GM23248 (cell line): Measurements from ENCODE around the gene ADAMTSL1. TPM values are rescaled to one million over a fixed set of nuclear protein-coding genes. Genes with fewer than 3 reads are reported as not detected.

Source experiments
- DNase-seq: peaks from one replicate; pipeline ENCODE4 v3.0.0-alpha.2; 2015
- H2AFZ ChIP-seq: fragments of 200-600 bp; sonication (generic); 2 replicates; pipeline ENCODE4 v1.6.1; 2016; ENCODE audit warnings: antibody characterized with exemption
- H3F3A ChIP-seq: fragments of 200-600 bp; sonication (generic); 2 replicates; pipeline ENCODE4 v1.6.1; 2016; ENCODE audit warnings: mild to moderate bottlenecking, antibody characterized with exemption, mixed run types; ENCODE audit not compliant: insufficient read depth
- H3K27ac ChIP-seq: fragments of 200-600 bp; sonication (generic); 2 replicates; pipeline ENCODE4 v1.5.1; 2016; ENCODE audit warnings: mild to moderate bottlenecking
- H3K27me3 ChIP-seq: fragments of 200-600 bp; sonication (generic); replicated peaks from 2 replicates; pipeline ENCODE4 v1.6.1; 2016; ENCODE audit warnings: mild to moderate bottlenecking; ENCODE audit not compliant: insufficient read depth
- H3K36me3 ChIP-seq: fragments of 200-600 bp; sonication (generic); 2 replicates; pipeline ENCODE4 v1.6.1; 2016; ENCODE audit warnings: low read depth, mild to moderate bottlenecking
- H3K4me1 ChIP-seq: fragments of 200-600 bp; sonication (generic); 2 replicates; pipeline ENCODE4 v1.6.1; 2016; ENCODE audit warnings: mild to moderate bottlenecking; ENCODE audit not compliant: insufficient read depth
- H3K4me2 ChIP-seq: fragments of 200-600 bp; sonication (generic); one replicate; pipeline ENCODE4 v1.6.1; 2016; ENCODE audit warnings: mild to moderate bottlenecking; ENCODE audit not compliant: unreplicated experiment
- H3K4me3 ChIP-seq: fragments of 200-600 bp; sonication (generic); 2 replicates; pipeline ENCODE4 v1.5.1; 2016; ENCODE audit warnings: mild to moderate bottlenecking
- H3K79me2 ChIP-seq: fragments of 200-600 bp; sonication (generic); 2 replicates; pipeline ENCODE4 v1.6.1; 2016; ENCODE audit warnings: mild to moderate bottlenecking; ENCODE audit not compliant: insufficient read depth
- H3K9ac ChIP-seq: fragments of 200-600 bp; sonication (generic); 2 replicates; pipeline ENCODE4 v1.6.1; 2016; ENCODE audit warnings: mild to moderate bottlenecking
- H3K9me2 ChIP-seq: fragments of 200-600 bp; sonication (generic); 2 replicates; pipeline ENCODE4 v1.6.1; 2016; ENCODE audit warnings: mixed run types, mild to moderate bottlenecking, moderate library complexity; ENCODE audit not compliant: insufficient read depth
- H3K9me3 ChIP-seq: fragments of 200-600 bp; sonication (generic); one replicate; pipeline ENCODE4 v1.6.1; 2017; ENCODE audit warnings: low read depth
- H4K20me1 ChIP-seq: fragments of 200-600 bp; sonication (generic); 2 replicates; pipeline ENCODE4 v1.6.0; 2016; ENCODE audit not compliant: insufficient read depth
- EZH2 ChIP-seq: fragments of 200-600 bp; sonication (generic); IDR thresholded peaks from 2 replicates; pipeline ENCODE4 v1.6.1; 2018; ENCODE audit warnings: antibody characterized with exemption, mild to moderate bottlenecking; ENCODE audit not compliant: insufficient read depth, poor library complexity, severe bottlenecking
- EZH2phosphoT487 ChIP-seq: fragments of 200-600 bp; sonication (generic); IDR thresholded peaks from 2 replicates; pipeline ENCODE4 v1.6.1; 2018; ENCODE audit warnings: antibody characterized with exemption, moderate library complexity, mild to moderate bottlenecking, low read depth; ENCODE audit not compliant: insufficient read depth
- WGBS, 2 experiments: methylation state at CpG; one replicate each; pipeline ENCODE4 v1.1.6; 2015 to 2017; ENCODE audit warnings: low lambda C conversion rate in 2 of 2, low coverage in 1 of 2; ENCODE audit errors: missing lambda C conversion rate in 2 of 2; 5-methylcytosine and 5-hydroxymethylcytosine counted together
- in situ Hi-C: fragments of 300-500 bp; cut with MboI; formaldehyde crosslinking; loops from 2 replicates; pipeline ENCODE4 v1.15.0; 2020
- polyA plus RNA-seq: library from polyadenylated mRNA; unstranded; fragments of >200 nt; fragmentation: Nextera tagmentation; extraction: Ambion mirVana; gene quantifications from 2 replicates; pipeline ENCODE4 v1.2.1, GENCODE V29; 2016
- total RNA-seq: library from RNA; depleted of rRNA; stranded (reverse); fragments of >200 nt; shearing (Covaris generic); gene quantifications from 2 replicates; pipeline ENCODE4 v1.2.3, GENCODE V29; 2014

Gene ADAMTSL1
- total and polyA plus RNA-seq, 2 experiments from 2014 or later = 77.0 to 273 TPM

DNA sequence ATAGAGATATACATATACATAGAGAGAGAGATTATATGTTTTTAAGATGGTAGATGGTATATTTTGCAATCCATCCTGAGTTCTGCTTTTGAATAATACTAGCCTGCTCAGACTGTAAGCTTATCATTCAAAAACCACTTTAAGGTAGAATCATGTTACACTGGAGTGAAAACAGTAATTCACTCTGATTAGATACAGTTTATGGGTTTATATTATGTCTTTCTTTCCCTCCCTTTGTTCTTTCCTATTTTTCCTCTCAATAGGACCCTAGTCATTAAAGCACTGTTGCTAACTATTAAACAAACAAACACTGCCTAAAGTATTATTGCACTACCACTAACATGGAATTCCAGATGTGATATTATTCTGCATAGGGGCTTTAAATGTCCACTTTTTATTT is 202.0 kb downstream of the ADAMTSL1 start:
- no peak for DNase-seq
- Histone ChIP-seq H3K4me1 (peaks cover 16% of the 10 kb centered on the region), H4K20me1 (no peaks in the 10 kb centered on the region), H3F3A (peaks cover 50% of the 10 kb centered on the region), H3K9ac (no peak overlapping the region), H3K9me2 (no peaks in the 10 kb centered on the region), H3K27ac (no peak overlapping the region), H3K27me3 (no peaks in the 10 kb centered on the region), H3K9me3 (no peaks in the 10 kb centered on the region), H3K36me3 (peaks cover 59% of the 10 kb centered on the region), H3K4me2 (no peak overlapping the region), H3K79me2 (peaks cover 13% of the 10 kb centered on the region; the same call in 1 of the 2 replicates), H3K4me3 (no peak overlapping the region), H2AFZ (no peak overlapping the region)
- in situ Hi-C loops = loop anchor here (10.0 kb wide), 1 partner anchor 349 kb away; no protein-coding TSS in a partner anchor
- no peak for TF ChIP-seq EZH2phosphoT487

DNA sequence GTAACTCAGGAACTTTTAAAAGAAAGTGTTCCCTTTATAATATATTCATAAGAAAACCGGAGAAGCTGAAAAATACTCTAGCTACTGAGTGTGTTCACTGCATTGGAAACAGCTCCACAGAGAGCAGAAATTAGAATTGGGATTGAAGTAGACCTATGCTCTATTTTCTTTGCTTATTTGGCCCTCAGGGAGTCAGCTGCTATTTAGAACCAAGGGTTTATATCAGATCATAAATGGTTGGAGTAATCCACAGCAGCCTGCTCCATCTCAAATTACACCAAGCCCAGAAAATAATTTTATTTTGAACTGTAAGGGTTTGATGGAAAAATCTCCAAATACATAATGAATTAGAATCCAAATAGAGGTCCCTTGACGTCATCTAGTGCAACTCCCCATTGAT is 202.6 kb downstream of the ADAMTSL1 start:
- Histone ChIP-seq H3K4me1 (peaks cover 16% of the 10 kb centered on the region), H3K27ac (no peak overlapping the region), H3K79me2 (0 out of 2 replicates have a peak, but pooled peaks cover 9% of the 10 kb centered on the region), H3K4me3 (no peak overlapping the region), H3F3A (peaks cover 46% of the 10 kb centered on the region), H4K20me1 (no peaks in the 10 kb centered on the region), H3K9me2 (no peaks in the 10 kb centered on the region), H3K9ac (no peak overlapping the region), H3K36me3 (peaks cover 63% of the 10 kb centered on the region), H3K4me2 (no peak overlapping the region), H2AFZ (no peak overlapping the region), H3K9me3 (no peaks in the 10 kb centered on the region), H3K27me3 (no peaks in the 10 kb centered on the region)
- in situ Hi-C loops = loop anchor here (10.0 kb wide), 1 partner anchor 348 kb away; no protein-coding TSS in a partner anchor
- 64 to 71% methylated on average over 2 of the region's 2 CpGs for WGBS, 2 experiments
- no peak for DNase-seq
- no peak for TF ChIP-seq EZH2
- no peak for TF ChIP-seq EZH2phosphoT487

DNA sequence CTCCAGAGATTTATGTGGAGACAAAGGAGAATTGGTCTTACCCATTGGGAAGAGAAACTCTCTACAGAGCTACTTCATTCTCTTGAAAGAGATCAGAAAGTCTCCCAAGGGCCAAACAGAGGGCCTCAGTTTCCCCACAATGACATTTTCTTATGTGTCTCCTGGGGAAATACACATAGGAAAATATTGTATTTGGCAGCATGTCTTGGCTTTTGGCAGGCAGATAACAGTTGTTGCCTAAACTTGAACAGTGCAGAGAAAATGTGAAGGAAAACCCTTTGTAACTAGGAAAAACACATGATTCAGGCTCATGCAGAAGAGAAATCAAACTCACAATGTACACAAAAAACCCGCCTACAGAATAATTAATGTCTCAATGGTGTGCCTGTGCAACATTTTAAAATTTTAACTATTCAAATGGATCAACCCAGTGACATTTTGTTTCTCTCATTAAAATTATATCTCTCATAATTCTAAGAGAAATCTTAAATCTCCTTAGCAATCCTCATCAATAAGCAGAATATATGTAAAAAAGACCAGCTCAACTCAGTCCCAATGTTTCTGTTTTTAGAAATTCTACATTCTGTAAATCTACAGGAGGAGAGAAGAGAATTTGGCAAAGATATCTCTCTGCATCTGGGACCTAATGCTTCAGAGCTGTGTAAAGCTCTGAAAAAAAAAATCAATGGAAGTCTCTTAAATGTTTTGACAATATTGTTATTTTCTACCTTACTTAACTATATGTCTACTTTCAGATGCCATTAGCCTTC is 205.1 kb downstream of the ADAMTSL1 start:
- no peak overlapping the region for H2AFZ ChIP-seq
- no peak overlapping the region for H3K27ac ChIP-seq
- H3K27me3 ChIP-seq = no peaks in the 10 kb centered on the region
- no peak for DNase-seq
- H3K4me1 ChIP-seq = peaks cover 16% of the 10 kb centered on the region
- in situ Hi-C loops = loop anchor here (10.0 kb wide), 1 partner anchor 346 kb away; no protein-coding TSS in a partner anchor
- H3K4me3 ChIP-seq = no peak overlapping the region
- no peak overlapping the region for H3K4me2 ChIP-seq
- H3K9me2 ChIP-seq = no peaks in the 10 kb centered on the region
- H3K9me3 ChIP-seq = no peaks in the 10 kb centered on the region
- H3F3A ChIP-seq = peaks cover 42% of the 10 kb centered on the region
- 48 to 58% methylated on average over 1 of the region's 1 CpG for WGBS, 2 experiments
- TF ChIP-seq EZH2 (no peak), EZH2phosphoT487 (no peak)
- peaks cover 74% of the 10 kb centered on the region for H3K36me3 ChIP-seq
- no peak overlapping the region for H3K9ac ChIP-seq
- H3K79me2 ChIP-seq = 0 out of 2 replicates have a peak, but pooled peaks cover 3% of the 10 kb centered on the region
- no peaks in the 10 kb centered on the region for H4K20me1 ChIP-seq

DNA sequence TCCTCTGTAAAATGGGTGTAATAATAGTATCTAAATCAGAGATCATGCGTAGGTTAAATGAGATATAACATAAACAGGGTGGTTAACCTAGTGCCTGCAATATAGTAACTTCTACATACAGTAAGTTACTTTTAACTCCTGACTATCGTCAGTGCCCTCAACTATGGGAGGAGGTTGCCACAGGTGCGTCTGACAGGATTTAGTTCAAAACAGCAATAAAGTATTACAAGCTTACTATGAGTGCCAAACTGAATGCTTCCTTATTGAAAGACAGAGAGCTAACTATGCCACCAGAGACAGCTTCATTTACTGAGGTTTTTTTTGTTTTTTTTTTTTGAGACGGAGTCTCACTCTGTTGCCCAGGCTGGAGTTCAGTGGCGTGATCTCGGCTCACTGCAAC is 209.0 kb downstream of the ADAMTSL1 start:
- H3K4me2 ChIP-seq = no peak overlapping the region
- H3F3A ChIP-seq = peaks cover 61% of the 10 kb centered on the region
- in situ Hi-C loops = no loop called here
- H3K4me1 ChIP-seq = no peaks in the 10 kb centered on the region
- H2AFZ ChIP-seq = no peak overlapping the region
- WGBS, 2 experiments = 97 to 99% methylated on average over 6 of the region's 6 CpGs
- H3K9me3 ChIP-seq = no peaks in the 10 kb centered on the region
- no peak for DNase-seq
- 0 out of 2 replicates have a peak, but pooled peaks cover 10% of the 10 kb centered on the region for H3K79me2 ChIP-seq
- no peaks in the 10 kb centered on the region for H3K27me3 ChIP-seq
- no peak overlapping the region for H3K9ac ChIP-seq
- no peaks in the 10 kb centered on the region for H4K20me1 ChIP-seq
- no peak overlapping the region for H3K27ac ChIP-seq
- H3K9me2 ChIP-seq = no peaks in the 10 kb centered on the region
- no peak for TF ChIP-seq EZH2phosphoT487
- TF ChIP-seq EZH2 = no peak
- no peak overlapping the region for H3K4me3 ChIP-seq
- peaks cover 85% of the 10 kb centered on the region for H3K36me3 ChIP-seq
